NCI-H2107 treated with DMSO at 0.1 percent for 48 hours (cell line): ENCODE measurements around the gene DDX1.

Source experiments
- DNase-seq: peaks from one replicate; lab custom pipeline; 2025; ENCODE audit not compliant: unreplicated experiment; lab: John Stamatoyannopoulos, UW

DDX1 gene

DNA sequence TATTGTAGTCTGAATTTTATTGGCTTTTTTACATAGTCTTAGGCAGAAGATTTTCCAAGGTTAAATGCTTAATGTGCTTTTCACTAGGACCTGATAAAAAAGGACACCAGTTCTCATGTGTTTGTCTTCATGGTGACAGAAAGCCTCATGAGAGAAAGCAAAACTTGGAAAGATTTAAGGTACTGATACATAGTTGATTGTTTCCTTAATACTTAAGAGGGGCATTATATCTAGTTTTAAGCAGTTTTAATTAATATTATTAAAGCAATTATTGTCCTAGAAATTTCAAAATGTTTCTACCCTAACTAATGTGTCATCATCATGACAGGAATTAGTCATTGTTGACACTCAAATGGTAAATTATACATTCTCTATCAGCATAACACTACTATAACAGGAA lies 35.3 kb downstream of the DDX1 start:
- no peak for DNase-seq

DNA sequence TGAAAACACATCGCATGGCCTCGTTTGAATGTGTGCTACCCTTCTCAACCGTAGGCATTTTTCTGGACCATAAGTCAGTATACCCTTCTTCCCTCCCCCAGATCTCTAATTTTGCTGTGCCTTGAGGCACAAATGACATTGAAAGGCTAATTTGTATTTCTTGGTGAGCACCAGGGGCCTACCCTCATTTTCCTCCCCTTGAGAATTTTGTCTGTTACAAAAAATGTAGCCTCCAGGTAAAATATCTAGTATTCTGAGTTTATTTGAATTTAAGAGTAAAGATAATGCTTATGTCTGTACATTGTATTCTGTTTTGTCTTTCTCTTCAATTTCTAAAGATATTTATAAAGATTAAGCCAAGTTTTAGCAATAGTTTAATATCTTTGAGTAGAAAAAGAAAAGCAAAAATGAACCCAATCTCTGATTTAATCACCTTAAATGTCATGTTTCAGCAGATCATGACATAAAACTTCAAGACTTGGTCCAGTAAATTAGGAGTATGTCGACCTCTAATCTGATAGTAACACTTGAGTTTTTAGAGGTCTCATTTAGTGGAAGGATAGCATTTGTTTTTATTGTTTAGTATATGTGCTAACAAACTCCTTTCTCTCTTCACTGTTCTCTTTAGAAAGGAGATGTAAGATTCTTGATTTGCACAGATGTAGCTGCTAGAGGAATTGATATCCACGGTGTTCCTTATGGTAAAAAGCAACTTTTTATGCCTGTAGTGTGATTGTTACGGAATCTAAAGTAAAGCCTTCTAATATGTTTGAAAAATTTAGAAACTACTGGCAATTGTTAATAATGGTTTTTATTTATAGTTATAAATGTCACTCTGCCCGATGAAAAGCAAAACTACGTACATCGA lies 36.4 kb downstream of the DDX1 start:
- no peak for DNase-seq

DNA sequence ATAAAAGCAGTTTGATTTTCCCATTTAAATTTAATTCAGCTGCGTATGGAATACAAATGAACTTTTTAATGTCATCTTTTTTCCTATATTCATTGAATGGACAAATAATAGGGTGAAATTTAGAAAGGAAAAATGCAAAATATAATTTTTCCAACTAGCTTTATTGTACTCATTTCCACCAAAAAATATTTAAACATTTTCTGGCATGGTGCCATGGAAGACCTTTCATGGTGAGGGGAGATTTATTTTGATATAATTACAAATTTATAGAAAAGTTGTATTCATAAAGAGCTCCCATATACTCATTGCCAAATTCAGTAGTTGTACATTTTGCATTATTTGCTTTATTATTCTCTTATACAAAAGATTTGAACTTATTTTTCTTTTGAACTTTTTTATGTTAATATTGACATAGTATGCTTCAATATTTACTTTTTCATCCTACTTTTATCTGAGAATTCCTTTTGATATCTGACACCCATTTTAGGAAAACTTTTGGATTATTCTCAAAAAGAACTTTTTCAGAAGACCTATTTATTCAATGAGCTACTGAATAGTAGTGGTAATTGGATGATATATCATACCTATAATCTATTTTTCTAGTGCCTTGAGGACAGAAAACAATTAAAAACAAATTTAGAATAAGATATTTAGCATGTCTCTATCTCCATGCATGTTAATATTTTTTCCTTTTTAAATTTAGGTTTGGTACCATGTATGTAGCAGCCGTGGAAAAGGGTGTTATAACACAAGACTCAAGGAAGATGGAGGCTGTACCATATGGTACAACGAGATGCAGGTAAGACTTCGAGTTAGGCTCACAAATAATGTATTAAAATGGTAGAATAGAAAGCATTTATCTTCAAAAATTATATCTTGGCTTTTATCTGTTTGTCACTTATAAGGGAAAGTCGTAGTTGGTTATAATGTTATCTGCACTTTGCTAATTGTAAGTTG lies 37.5 kb downstream of the DDX1 start:
- no peak for DNase-seq

DNA sequence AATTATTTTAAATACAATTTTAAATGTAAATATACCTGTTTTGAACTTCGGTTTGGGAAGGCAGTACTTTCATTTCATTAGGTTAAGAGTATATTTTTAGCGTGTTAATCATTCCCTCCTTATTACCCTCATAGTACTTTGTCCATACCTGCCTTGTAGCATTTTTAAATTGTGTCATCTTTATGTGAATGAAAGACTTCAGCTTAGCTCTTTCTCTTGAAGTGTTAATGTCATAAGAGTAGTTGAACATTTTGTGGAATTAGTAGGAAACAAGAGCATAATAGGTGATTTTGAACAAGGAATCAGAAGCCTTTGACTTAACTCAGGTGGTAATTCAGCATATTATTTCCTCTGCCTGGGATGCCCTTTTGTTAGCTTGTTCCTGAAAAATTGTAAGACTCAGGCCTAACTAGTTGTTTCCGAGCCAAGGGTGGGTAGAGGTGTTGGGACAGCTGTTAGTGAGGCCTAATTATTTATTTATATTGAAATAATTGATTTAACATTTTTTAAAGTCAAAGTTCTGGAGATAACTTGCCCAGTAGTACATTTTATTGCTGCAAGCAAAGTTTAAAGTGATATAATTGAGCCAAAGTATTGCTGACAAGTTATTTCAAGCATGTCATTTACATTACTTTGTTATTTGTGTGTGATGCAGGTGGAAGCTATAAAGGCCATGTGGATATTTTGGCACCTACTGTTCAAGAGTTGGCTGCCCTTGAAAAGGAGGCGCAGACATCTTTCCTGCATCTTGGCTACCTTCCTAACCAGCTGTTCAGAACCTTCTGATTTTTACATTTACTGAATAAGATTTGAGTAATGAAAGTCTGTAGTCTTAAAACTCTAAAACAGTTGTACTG lies 38.7 kb downstream of the DDX1 start:
- no peak for DNase-seq

DNA sequence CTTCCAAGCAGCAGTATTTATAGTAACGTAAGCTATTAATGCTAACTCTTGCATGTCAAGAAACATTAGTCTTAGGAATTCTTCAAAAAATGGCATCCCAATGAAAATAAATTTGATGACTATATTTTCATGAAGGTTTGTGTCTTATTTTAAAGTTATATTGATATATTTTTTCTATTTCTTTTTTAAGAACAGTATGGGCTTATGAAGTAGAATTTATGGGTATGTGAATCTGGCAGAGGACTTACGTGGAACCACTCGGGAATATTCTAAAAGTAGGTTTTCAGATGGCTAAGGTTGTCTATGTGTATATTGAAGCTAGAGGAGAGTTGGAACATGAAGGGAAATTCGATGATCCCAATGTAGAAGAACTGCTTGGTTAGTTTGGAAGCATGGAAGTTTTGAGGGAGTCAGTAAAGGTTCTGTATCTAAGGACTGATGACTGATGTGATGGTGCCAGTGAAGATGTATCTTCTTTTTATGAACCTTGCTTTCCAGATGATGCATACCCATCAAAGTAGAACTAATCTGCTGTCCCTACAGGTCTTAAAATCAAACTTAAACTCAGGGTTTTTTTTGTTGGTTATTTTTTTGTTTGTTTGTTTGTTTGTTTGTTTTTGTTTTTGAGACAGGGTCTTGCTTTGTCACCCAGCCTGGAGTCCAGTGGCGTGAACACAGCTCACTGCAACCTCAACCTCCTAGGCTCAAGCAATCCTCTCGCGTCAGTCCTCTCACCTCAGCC lies 39.5 kb downstream of the DDX1 start:
- DNase-seq = no peak

DNA sequence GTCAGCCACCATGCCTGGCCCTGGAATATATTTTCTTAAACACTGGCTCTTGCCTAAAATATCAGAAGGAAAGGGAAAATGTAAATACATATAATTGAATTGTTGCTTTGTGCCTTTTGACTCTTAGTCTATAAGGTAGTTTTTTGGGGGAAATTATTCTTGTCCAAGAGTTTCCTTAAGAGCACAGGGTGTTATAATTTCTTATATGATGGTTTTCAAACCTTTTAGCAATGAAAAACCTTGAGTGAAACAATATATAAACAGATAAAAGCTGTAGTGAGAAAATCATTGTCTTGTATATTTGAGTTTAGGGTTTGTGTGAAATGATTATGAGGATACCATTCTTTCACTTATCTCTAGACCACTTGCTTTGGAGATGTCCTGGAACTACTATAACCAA lies 40.2 kb downstream of the DDX1 start:
- no peak for DNase-seq

DNA sequence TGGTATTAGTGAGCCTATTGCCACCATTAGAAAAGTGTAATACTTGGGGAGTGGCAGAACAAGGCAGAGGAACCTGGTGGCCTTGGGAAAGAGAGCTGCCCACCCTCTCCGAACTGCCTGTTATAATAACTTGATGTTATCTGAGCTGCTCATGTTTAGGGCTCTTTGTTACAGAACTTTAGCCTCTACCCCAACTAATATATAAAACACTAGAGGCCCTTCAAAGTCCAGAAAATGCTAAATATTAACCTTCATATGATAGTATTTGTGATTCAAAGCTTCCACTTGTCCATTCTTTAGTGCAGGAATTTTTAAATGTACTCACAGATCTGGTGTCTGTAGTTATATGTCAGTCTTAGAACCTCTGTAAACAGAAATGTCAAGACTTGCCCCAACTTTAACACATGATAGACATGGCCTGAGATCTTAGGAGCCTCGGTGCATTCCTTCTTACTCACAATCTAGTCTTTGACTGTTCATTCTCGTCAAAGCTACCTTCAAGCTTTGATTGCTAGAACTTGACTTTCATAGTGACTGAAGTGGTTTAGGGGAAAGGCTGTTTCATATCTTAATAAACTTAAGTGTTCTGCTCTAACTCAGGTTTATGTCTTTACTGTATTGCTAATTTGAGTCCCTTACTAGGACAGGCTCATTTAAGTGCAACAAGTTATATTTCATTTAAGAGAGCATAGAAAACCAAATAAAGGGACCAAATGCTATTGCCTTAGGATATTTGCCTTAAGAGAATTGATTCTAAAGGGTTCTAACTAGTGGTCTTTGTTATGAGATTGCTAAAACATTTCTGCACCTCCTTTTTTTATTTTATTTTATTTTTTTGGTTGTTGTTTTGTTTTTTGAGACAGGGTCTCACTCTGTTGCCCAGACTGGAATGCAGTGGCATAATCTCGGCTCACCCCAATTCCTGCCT lies 41.6 kb downstream of the DDX1 start:
- DNase-seq = no peak

DNA sequence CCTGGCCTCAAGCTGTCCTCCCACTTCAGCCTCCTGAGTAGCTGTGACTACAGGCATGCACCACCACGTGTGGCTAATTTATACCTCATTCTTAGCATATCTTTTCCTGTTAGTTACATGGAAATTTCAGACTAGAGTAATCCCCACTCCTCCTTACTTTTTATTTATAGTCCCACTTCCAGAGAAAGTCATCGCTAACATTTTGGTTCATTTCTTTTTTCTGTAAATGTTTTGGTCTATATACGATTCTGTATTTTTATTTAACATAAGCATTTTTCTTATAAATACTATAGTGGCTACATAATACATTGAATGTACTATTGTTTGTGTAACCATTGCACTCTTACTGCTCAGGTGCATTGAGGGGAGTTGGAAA lies 42.3 kb downstream of the DDX1 start:
- no peak for DNase-seq

DNA sequence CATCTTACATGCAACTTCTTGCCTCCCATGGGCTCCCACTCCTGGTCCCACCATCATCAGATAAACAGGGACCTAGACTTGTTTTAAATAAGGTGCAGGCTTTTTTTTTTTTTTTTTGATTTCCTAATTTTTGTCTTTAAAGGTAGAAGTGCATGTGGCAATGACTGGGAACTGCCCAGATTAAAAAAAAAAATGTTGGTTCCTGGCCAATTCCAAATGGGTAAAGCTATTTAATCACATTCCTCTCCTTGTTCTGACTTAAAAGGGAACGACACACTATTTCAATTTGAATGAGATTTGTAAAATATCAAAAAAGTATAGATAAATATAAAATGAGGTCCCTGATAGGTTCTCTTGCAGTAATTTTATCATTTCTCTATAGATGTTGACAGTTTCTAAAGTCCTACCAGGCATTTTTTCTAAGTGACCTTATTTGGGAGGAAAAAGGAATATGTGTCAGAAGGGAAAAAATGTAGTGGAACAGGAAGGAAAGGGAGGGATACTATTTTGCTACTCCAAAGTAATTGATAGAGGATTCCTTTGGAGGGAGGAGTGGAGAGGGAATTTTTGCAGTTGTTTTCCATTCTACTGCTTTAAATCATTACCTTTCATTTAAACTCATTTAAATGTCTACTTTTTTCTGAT lies 43.3 kb downstream of the DDX1 start:
- no peak for DNase-seq

DNA sequence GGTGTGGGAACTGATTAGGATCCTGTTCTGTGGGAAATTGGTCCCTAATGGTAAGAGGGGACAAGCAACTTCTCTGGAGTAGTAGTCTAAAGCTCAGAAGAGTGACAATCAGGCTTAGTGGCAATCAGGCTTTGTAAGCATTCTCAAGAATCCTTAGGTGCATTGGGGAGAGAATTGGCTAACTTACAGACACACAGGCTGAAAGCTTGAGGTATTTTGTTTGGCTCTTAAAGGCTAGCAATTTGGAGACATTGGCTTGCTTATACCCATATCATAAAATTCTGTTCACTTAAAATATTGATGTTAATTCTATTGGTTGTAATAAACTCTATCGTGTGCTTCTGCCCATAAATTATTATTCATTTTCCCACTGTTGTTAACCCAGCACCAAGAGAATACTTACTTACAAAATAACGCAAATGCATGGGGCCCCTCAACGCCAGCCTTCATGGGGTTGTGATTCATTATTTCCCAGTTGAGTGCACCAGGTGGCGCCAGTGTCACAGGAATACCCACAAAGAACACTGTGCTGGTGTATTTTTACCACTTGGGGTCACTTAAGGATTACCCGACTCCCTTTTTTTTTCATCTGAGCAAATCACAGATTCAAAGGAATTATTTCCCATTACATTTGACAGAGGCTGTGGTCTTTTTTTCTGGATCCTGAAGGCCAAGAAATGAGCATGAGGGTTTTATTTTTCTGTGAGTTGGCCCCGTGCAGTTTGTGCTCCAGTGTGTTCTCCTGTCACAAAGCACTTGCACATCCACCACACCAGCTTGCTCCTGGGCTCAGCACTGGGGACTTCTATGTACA lies 45.5 kb downstream of the DDX1 start:
- DNase-seq = peak; percentile 33

DNA sequence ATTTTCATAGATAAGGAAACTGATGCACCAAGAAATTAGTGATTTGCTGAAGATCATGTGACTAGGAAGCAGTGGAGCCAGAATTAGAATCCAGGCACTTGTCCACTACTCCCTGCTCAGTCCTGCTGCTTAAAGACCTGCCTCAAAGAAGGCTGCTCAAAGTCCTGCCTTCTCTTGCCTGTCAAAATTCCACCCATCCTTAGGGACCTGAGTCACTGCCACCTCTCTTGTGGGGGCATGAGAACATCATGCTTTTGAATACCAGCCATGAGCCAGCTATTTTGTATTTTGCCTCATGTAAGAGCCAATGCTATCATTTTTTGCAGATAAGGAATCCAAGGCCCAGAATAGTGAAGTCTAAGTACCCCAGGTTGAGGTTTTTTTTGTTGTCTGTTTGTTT lies 47.1 kb downstream of the DDX1 start:
- DNase-seq = no peak

DNA sequence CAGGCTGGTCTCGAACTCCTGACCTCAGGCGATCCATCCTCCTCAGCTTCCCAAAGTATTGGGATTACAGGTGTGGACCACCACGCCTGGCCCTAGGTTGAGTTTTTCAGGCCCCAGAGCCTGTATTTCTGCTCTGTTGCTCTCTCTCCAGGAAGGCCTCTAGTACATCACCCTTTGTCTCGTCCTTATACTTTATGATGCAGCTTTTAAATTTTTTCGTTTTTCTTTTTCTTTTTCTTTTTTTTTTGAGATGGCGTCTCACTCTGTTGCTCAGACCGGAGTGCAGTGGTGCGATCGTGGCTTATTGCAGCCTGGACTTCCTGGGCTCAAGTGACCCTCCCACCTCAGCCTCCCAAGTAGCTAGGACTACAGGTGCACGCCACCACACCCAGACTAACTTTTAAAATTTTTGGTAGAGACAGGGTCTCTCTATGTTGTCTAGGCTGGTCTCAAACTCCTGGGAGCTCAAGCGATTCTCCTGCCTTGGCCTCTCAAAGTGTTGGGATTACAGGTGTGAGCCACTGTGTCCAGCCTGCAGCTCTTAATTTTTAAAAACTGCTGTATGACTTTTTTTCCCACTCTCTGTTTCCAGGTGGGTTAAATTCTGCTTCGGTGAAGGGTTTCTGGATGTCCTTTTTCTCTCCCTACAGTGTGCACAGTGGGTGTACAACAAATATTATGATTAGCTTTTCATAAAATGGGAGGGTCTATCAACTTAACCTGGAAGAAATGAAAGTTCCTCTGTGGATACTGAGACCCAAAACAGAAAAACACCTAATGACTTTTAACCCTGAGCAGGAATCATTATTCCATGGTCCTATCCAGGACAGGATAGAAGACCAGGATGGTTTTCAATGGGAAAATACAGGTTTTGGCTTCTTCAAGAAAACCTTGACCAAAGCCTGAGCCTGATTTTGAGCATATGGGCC lies 47.9 kb downstream of the DDX1 start:
- DNase-seq = no peak

DNA sequence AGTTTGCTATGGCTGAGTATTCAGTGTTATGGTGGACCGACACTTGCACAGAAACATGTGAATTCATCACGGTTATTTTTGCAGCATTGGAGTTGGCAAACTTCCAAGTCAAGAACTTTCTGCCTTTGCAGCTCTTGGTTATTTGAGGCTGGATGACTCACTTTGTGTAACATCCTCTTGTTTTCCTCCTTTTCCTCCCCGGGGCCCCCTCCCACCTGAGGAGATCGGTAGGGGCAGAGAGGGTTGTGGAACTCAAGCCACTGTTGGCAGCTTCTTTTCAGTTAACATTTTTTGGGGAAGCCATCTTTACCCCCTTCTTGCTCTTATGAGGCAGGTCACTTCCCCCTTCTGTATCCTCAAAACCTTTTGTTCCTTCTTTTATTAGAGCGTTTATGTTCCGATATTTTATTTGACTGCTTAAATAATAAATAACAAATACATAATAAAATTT lies 48.6 kb downstream of the DDX1 start:
- DNase-seq = no peak

DNA sequence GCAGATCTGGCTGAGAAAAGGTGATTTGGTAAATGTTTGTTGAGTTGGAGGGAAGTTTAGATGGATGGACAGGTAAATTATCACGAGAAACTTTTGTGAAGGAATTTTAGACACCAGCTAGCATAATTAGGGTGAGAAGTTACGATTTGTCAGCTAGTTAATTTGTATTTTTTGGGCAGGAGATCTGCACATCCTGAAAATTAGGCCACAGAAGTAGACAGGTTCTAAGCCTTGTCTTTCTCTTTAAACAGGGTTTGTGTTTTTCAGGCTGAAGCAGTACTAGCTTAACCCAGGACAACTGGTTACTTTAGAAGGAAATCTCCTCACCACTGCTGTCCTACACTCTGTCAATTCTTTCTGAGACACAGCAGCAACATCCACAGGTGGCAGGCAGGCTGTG lies 49.1 kb downstream of the DDX1 start:
- no peak for DNase-seq

DNA sequence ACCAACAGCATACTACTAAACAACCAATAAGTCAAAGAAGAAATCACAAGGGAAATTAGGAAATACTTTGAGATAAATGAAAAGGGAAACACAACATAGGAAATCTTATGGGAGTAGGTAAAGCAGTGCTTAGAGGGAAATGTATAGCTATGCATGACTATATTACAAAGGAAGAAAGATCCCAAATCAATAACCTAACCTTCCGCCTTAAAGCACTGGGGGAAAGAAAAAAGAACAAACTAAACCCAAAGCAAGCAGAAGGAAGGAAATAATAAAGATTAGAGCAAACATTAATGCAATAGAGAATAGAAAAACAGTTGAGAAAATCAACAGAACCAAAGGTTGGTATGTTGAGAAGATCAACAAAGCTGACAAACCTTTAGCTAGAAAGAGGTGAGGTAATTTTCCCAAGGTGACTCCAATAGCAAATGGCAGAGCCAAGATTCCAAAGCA lies 49.9 kb downstream of the DDX1 start:
- DNase-seq = no peak

DNA sequence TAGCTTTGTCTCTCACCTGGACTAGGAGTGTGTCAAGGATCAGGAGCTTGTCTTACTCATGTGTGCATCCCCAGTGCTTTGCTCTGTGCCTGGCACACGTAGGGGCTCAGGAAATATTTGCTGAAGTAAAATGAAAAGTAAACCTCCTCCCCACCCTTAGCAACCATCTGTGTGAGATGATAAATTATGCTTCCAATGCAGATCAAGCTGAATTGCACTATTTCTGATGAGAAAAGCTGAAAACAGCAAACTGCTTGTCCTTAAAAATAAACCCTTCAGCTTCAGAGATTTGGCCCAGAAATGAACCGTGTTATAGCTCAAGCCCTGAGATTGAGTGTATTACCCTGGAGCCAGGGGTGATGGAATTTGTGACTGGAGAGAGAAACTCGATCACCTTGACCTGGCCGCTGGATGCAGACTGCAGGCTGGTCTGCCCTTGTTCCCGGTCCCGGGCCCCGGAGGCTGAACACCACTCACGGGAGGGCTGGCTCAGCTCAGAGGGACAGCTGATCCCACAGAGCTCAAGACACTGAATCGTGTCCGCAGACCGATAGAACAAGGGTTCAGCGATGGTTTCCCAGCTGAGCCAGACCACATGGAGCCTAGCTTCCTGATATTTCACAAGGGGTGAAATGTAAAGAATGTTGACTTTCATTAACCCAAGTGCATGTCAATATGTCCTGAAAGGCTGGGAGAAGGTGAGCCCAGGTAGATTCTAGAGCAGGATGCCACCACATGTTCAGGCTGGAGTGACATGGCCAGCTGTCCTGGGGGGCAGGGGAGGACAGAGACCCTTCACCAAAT lies 50.5 kb downstream of the DDX1 start:
- no peak for DNase-seq
